Bronchial epithelial cell (primary cell): ENCODE results near the gene RIC1. TPM values are rescaled to one million over a fixed set of nuclear protein-coding genes. Genes with fewer than 3 reads are reported as not detected.
"Not testable (repeated sequence)": the region's sequence is repeated elsewhere in the genome, so short reads cannot be mapped to it uniquely, and the experiment has no call there.

Source experiments
- DNase-seq: peaks from one replicate; pipeline ENCODE4 v3.0.0-alpha.2; 2010; ENCODE audit warnings: low read depth
- FAIRE-seq: peaks from 2 replicates; lab custom pipeline; 2011; peaks lifted over from hg19 to GRCh38; lab: Jason Lieb, UNC
- H3K27me3 ChIP-seq: 2 replicates; pipeline ENCODE4 v1.5.1; 2011; ENCODE audit warnings: low read length; ENCODE audit not compliant: control insufficient read depth, insufficient read depth
- H3K36me3 ChIP-seq: 2 replicates; pipeline ENCODE4 v1.5.1; 2011; ENCODE audit warnings: low read length; ENCODE audit not compliant: control insufficient read depth, insufficient read depth
- H3K4me3 ChIP-seq: 2 replicates; pipeline ENCODE4 v1.5.1; 2011; ENCODE audit warnings: mild to moderate bottlenecking, low read depth, low read length, control low read depth
- CTCF ChIP-seq: IDR thresholded peaks from 2 replicates; pipeline ENCODE4 v1.5.1; 2011; ENCODE audit warnings: mild to moderate bottlenecking, moderate library complexity, low read length, control low read depth, inconsistent platforms; ENCODE audit not compliant: insufficient read depth, severe bottlenecking
- total RNA-seq: library from RNA; depleted of rRNA; stranded (reverse); fragments of >200 nt; gene quantifications from 2 replicates; pipeline ENCODE4 v1.2.1, GENCODE V29; 2014

The RIC1 gene
- total RNA-seq, 1 donor from 2014 or later, result 34.2 TPM

DNA sequence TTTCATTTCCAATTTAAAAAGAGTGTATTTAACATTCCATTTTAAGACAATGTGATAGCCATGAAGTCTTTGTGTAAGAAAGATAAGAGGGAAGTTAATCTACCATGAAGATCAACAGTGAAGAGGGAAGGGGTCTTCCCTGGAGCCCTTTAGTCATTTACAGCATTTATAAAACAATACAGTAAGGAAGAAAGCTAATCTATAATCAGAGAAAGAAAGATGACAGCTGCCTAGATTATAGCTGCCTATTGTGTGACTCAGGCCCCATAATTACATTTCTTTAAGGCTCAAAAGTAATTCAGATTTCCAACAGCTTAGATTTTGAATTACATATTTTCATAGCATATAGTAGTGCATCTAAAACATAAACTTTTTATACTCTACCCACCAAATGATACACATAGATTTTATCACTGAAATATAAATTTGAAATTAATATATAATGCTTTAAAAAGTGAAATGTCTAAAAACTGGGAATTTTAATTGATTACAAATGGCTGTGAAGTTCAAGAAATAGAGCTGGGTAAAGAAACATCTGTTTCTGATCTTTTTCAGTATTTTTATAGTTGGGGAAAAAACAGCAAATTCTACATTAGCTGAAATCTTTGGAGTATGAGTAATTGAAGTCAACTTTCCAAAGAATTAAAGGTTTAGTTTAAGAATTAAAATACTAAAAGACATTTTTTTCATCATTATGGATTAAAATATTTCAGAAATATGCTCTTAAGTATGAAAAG is 89.6 kb downstream of the RIC1 start:
- FAIRE-seq (no peak), DNase-seq (no peak)
- Histone ChIP-seq H3K27me3 (no peaks in the 10 kb centered on the region), H3K4me3 (no peak overlapping the region), H3K36me3 (peaks cover 2% of the 10 kb centered on the region)
- no peak for TF ChIP-seq CTCF

DNA sequence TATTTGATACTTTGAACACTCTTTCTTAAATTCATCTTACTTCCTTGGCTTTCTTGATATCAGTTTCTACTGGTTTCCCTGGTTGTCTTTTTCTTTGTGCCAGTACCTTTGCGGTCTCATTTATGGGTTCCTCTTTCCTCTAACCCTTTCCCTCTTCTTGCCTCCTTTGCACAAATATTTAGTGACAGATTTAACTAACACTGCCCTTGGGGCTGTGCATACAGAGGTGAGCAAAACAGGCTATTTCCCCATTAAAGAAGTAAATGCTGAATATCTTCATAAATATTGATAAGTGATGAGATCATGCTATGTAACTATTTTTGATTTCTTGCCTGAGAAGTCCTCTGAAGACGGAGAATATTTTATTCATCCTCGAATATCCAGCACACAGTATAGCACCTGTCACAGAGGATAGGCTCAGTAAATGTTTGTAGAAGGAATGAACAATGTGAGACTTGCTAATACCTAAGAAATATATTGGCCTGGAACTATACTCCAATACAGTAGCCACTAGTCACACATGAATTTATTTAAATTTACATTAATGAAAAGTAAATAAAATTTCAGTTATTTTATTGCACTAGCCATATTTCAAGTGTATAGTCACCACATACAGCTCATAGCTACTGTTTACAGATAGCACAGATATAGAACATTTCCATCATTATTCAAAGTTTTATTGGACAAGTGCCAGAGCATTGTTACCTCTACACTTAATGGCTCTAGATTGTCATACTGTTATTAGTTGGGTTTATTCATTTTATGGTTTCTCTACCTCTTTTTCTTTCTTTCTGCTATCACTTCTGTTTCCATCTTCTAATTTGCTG is 90.4 kb downstream of the RIC1 start:
- Histone ChIP-seq H3K36me3 (peaks cover 2% of the 10 kb centered on the region), H3K27me3 (no peaks in the 10 kb centered on the region), H3K4me3 (no peak overlapping the region)
- FAIRE-seq (no peak), DNase-seq (no peak)
- TF ChIP-seq CTCF, result no peak

GRCh38 chr9:5720151-5720550 is 91.2 kb downstream of the RIC1 start:
- DNase-seq (no peak), FAIRE-seq (no peak)
- no peak overlapping the region for H3K4me3 ChIP-seq
- no peaks in the 10 kb centered on the region for H3K27me3 ChIP-seq
- H3K36me3 ChIP-seq, result peaks cover 2% of the 10 kb centered on the region
- no peak for TF ChIP-seq CTCF

GRCh38 chr9:5721279-5722087 is 92.6 kb downstream of the RIC1 start:
- no peak overlapping the region for H3K4me3 ChIP-seq
- no peaks in the 10 kb centered on the region for H3K27me3 ChIP-seq
- no peak for FAIRE-seq
- TF ChIP-seq CTCF, result no peak
- no peak for DNase-seq
- peaks cover under 1% of the 10 kb centered on the region for H3K36me3 ChIP-seq

- not testable (repeated sequence) for FAIRE-seq, H3K4me3 ChIP-seq, H3K36me3 ChIP-seq, H3K27me3 ChIP-seq, DNase-seq
Observed at GRCh38 chr9:5722679-5723078, 93.8 kb downstream of the RIC1 start.

DNA sequence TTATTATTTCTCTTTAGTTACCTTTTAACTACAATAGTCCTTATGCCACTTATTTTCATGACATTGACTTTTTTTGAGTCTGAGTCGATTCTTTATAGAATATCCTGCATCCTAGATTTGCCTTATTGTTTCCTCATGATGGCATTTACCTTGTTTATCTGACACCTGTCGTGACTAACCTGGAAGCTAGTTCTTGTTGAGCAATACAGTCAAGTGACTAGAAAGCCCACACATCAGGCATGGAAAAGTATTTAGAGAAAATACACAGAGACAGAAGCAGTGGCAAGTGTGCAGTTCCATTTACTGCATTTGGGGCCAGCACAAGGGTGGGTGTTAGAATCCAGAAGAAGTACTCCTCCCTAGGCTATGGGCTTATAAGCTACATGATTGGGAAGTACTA is 106.2 kb downstream of the RIC1 start:
- no peak for TF ChIP-seq CTCF
- Histone ChIP-seq H3K36me3 (peaks cover 5% of the 10 kb centered on the region), H3K27me3 (no peaks in the 10 kb centered on the region), H3K4me3 (no peak overlapping the region)
- DNase-seq, result peak; percentile 22
- FAIRE-seq, result no peak
